Gastrocnemius medialis (tissue), 4 donors: ENCODE results near the gene TUBB8B.
"Not testable (repeated sequence)": the region's sequence is repeated elsewhere in the genome, so short reads cannot be mapped to it uniquely, and the experiment has no call there.

Experiments
- CTCF ChIP-seq, 5 experiments: fragments of 450-650 bp in 3 of 5; fragments of 200-600 bp in 2 of 5; sonication (generic) in 2 of 5; IDR thresholded peaks in 4 of 5; conservative IDR thresholded peaks in 1 of 5; 1 replicate in 4 of 5; 2 replicates in 1 of 5; pipeline ENCODE4 v1.5.1; 2016 to 2019; ENCODE audit warnings: antibody characterized with exemption in 5 of 5, mild to moderate bottlenecking in 3 of 5, moderate library complexity in 3 of 5
- POLR2A ChIP-seq, 2 donors: fragments of 450-650 bp; IDR thresholded peaks; one replicate each; pipeline ENCODE4 v1.6.1; 2017; ENCODE audit warnings: antibody characterized with exemption in 2 of 2, mild to moderate bottlenecking in 2 of 2, moderate library complexity in 2 of 2

DNA sequence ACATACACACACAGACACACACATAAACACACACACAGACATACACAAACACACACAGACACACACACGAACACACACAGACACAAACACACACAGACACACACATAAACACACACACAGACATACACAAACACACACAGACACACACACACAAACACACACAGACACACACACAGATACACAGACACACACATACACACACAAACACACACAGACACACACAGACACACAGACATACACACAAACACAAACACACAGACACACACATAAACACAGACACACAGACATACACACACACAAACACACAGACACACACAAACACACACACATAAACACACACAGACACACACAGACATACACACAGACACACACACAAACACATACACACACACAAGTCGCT lies 31.5 kb upstream of the TUBB8B start:
- TF ChIP-seq CTCF (IDR thresholded peaks at IDR 0.05 in 4 of 5, conservative IDR thresholded peaks at IDR 0.05 in 1 of 5); POLR2A (IDR thresholded peaks at IDR 0.05): not testable (repeated sequence)
